ENCODE data around the gene ZNF830. TPM values are rescaled to one million over a fixed set of nuclear protein-coding genes. Genes with fewer than 3 reads are reported as not detected.

ZNF830 gene
- total and polyA plus RNA-seq, 2 of the 13 experiments (the other 11 are each of a cell fraction or from before 2014, with no cell fraction given): 6.1 to 19.0 TPM

DNA sequence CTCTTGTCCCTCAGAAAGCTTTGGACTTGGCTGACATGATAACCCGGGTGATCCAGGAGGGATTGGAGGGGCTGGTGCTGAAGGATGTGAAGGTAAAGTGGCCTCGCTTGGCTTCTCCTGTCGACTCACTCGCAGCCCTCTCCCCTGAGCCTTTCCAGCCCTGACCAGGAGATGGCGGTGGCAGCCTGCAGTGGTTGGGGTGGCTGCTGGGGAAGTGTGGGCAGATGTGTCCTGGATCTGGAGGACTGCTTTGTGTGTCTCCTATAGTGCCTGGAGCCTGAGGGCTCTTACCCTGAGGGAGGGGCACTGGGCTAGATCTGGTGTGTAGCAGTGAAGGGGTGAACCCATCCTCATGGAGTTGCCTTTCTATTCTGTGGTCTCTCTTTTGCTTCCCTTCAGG is 36.9 kb downstream of the ZNF830 start (continued):
- no peak for TF ChIP-seq NFIC (IDR thresholded peaks at IDR 0.05; ENCODE audit: low read length)
- TF ChIP-seq RXRB (CRISPR knock-in tag; IDR thresholded peaks at IDR 0.05; ENCODE audit: borderline replicate concordance): 0 out of 2 replicates have a peak, but pooled peaks have one; percentile 19
- no peak for TF ChIP-seq ZBTB7B (CRISPR knock-in tag; IDR thresholded peaks at IDR 0.05)
- TF ChIP-seq SSRP1 (CRISPR knock-in tag; IDR thresholded peaks at IDR 0.05): 0 out of 2 replicates have a peak, but pooled peaks have one; percentile 40
- TF ChIP-seq, protein P1, sequence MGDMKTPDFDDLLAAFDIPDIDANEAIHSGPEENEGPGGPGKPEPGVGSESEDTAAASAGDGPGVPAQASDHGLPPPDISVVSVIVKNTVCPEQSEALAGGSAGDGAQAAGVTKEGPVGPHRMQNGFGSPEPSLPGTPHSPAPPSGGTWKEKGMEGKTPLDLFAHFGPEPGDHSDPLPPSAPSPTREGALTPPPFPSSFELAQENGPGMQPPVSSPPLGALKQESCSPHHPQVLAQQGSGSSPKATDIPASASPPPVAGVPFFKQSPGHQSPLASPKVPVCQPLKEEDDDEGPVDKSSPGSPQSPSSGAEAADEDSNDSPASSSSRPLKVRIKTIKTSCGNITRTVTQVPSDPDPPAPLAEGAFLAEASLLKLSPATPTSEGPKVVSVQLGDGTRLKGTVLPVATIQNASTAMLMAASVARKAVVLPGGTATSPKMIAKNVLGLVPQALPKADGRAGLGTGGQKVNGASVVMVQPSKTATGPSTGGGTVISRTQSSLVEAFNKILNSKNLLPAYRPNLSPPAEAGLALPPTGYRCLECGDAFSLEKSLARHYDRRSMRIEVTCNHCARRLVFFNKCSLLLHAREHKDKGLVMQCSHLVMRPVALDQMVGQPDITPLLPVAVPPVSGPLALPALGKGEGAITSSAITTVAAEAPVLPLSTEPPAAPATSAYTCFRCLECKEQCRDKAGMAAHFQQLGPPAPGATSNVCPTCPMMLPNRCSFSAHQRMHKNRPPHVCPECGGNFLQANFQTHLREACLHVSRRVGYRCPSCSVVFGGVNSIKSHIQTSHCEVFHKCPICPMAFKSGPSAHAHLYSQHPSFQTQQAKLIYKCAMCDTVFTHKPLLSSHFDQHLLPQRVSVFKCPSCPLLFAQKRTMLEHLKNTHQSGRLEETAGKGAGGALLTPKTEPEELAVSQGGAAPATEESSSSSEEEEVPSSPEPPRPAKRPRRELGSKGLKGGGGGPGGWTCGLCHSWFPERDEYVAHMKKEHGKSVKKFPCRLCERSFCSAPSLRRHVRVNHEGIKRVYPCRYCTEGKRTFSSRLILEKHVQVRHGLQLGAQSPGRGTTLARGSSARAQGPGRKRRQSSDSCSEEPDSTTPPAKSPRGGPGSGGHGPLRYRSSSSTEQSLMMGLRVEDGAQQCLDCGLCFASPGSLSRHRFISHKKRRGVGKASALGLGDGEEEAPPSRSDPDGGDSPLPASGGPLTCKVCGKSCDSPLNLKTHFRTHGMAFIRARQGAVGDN (CRISPR knock-in tag; IDR thresholded peaks at IDR 0.05): peak; percentile 63
- TF ChIP-seq, protein P2, sequence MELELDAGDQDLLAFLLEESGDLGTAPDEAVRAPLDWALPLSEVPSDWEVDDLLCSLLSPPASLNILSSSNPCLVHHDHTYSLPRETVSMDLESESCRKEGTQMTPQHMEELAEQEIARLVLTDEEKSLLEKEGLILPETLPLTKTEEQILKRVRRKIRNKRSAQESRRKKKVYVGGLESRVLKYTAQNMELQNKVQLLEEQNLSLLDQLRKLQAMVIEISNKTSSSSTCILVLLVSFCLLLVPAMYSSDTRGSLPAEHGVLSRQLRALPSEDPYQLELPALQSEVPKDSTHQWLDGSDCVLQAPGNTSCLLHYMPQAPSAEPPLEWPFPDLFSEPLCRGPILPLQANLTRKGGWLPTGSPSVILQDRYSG (CRISPR knock-in tag; IDR thresholded peaks at IDR 0.05): no peak

DNA sequence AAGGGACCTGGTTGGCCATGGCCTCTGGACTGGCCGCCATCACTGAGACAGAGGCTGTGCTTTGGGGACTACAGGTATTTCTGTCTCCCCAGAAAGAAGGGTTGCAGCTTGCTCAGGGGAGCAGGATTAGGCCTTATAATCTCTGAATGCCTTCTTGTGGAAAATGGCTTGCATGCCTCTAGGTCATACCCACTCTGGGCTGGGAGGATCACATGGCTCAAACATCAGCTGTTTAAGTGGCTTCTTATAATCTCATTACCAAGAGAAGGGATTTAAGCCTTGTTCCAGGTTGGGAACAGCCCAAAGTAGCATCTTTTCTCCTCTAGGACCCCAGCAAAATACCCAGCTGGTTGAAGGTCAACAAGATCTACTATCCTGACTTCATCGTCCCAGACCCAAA is 38.1 kb downstream of the ZNF830 start:
- no peaks in the 10 kb centered on the region for H3K27me3 ChIP-seq (ENCODE audit: control insufficient read depth in 1 of 2, insufficient read depth in 2 of 2, low read length in 2 of 2)
- no peaks in the 10 kb centered on the region for H3K79me2 ChIP-seq (ENCODE audit: insufficient read depth, low read length)
- H3K36me3 ChIP-seq (replicated peaks in 1 of 2; ENCODE audit: control insufficient read depth in 1 of 2, insufficient read depth in 2 of 2, low read length in 2 of 2): peaks cover 25 to 73% of the 10 kb centered on the region in 2 experiments
- CTCF ChIA-PET (ENCODE audit: low intra/inter-chr PET ratio, low total read pairs): interaction anchor here (2.6 to 5.0 kb wide), 2 partner anchors 90 to 120 kb away, joined by 21 to 46 read pairs; partner anchors contain the start of gene RAD51D
- H3K4me3 ChIP-seq (replicated peaks in 1 of 3; ENCODE audit: insufficient read depth in 1 of 3, low read depth in 2 of 3, low read length in 3 of 3): no peak overlapping the region
- WGBS (ENCODE audit: low lambda C conversion rate): 88% methylated on average over 2 of the region's 2 CpGs
- no peak overlapping the region for H3K27ac ChIP-seq (ENCODE audit: extremely low read length, insufficient read depth, low read length)
- no peaks in the 10 kb centered on the region for H3K9me3 ChIP-seq (ENCODE audit: low read length)
- H2AFZ ChIP-seq (ENCODE audit: low read length): no peak overlapping the region
- in situ Hi-C loops (cut with HindIII; ENCODE audit: extremely low pct_ligation_motif_present, low pct_unique_long_range_greater_than_20kb) (loop anchor here (5.0 kb wide), 1 partner anchor 123 kb away; the partner anchor contains the start of gene FNDC8), intact Hi-C loops (cut with micrococcal nuclease; ENCODE audit: unreplicated experiment) (no loop called here)
- ATAC-seq: no peak
- H3K4me1 ChIP-seq (ENCODE audit: insufficient read depth, low read length): no peaks in the 10 kb centered on the region
- H3K4me2 ChIP-seq (ENCODE audit: low read depth, low read length): no peak overlapping the region
- no peaks in the 10 kb centered on the region for H4K20me1 ChIP-seq (ENCODE audit: insufficient read depth, low read length)
- POLR2A ChIA-PET: interaction anchor here (1.7 kb wide), 1 partner anchor 120 kb away, joined by 4 read pairs; the partner anchor contains the start of gene RAD51D
- BruUV-seq (replicated peaks): no TSS peak
- DNase-seq (ENCODE audit: low spot score): no peak
- no peak for FAIRE-seq
- no peak overlapping the region for H3K9ac ChIP-seq (ENCODE audit: insufficient read depth, low read depth, low read length)
- TF ChIP-seq, protein P3, sequence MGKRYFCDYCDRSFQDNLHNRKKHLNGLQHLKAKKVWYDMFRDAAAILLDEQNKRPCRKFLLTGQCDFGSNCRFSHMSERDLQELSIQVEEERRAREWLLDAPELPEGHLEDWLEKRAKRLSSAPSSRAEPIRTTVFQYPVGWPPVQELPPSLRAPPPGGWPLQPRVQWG (CRISPR knock-in tag; IDR thresholded peaks at IDR 0.05; ENCODE audit: borderline replicate concordance, low read depth): no peak
- no peak for TF ChIP-seq ZNF570 (CRISPR knock-in tag; IDR thresholded peaks at IDR 0.05; ENCODE audit: borderline replicate concordance)
- no peak for TF ChIP-seq ZNF614 (CRISPR knock-in tag; IDR thresholded peaks at IDR 0.05; ENCODE audit: borderline replicate concordance)
- no peak for TF ChIP-seq FOXP1 (IDR thresholded peaks at IDR 0.05)
- TF ChIP-seq FOXP1 (CRISPR knock-in tag; IDR thresholded peaks at IDR 0.05): no peak
- no peak for TF ChIP-seq NPAS2 (CRISPR knock-in tag; IDR thresholded peaks at IDR 0.05; ENCODE audit: borderline replicate concordance)
- TF ChIP-seq RFX5 (IDR thresholded peaks at IDR 0.05; ENCODE audit: low read depth, low read length): no peak
- TF ChIP-seq, protein P4, sequence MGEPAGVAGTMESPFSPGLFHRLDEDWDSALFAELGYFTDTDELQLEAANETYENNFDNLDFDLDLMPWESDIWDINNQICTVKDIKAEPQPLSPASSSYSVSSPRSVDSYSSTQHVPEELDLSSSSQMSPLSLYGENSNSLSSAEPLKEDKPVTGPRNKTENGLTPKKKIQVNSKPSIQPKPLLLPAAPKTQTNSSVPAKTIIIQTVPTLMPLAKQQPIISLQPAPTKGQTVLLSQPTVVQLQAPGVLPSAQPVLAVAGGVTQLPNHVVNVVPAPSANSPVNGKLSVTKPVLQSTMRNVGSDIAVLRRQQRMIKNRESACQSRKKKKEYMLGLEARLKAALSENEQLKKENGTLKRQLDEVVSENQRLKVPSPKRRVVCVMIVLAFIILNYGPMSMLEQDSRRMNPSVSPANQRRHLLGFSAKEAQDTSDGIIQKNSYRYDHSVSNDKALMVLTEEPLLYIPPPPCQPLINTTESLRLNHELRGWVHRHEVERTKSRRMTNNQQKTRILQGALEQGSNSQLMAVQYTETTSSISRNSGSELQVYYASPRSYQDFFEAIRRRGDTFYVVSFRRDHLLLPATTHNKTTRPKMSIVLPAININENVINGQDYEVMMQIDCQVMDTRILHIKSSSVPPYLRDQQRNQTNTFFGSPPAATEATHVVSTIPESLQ (CRISPR knock-in tag; conservative IDR thresholded peaks at IDR 0.05): no peak
